ENCODE data around the gene BRSK2.
"Not testable (repeated sequence)": the region's sequence is repeated elsewhere in the genome, so short reads cannot be mapped to it uniquely, and the experiment has no call there.

Gene BRSK2

DNA sequence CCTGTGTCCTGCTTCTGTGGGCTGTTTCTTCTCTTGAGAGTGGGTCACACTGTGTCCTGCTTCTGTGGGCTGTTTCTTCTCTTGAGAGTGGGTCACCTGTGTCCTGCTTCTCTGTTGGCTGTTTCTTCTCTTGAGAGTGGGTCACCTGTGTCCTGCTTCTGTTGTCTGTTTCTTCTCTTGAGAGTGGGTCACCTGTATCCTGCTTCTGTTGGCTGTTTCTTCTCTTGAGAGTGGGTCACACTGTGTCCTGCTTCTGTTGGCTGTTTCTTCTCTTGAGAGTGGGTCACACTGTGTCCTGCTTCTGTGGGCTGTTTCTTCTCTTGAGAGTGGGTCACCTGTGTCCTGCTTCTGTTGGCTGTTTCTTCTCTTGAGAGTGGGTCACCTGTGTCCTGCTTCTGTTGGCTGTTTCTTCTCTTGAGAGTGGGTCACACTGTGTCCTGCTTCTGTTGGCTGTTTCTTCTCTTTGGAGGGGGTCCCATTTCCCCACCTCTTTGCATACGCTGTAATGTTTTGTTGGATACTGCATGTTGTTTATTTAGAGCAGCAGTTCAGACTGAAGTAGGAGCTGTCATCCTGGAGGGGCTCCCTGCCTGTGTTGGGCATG is 28.6 kb downstream of the BRSK2 start:
- not testable (repeated sequence) for H3K4me3 Mint-ChIP-seq, H3K27me3 Mint-ChIP-seq

DNA sequence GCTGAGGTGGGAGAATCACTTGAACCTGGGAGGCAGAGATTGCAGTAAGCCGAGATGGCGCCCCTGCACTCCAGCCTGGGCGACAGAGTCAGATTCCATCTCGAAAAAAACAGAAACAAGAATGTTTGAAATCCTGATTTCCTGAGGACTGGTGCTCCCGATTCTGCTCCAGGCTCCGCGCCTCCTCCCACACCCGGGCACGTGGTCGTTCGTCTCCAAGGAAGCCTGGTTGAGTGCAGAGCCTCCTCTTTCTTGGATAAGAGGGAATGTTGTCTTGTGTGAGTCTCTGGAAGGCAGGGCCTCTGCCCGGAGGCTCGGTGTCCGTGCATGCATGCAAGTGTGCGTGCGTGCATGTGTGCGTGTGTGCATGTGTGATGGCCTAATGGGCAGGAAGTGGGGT is 30.1 kb downstream of the BRSK2 start:
- no peak for DNase-seq
- no peak overlapping the region for H3K4me3 Mint-ChIP-seq
- H3K27me3 Mint-ChIP-seq = no peaks in the 10 kb centered on the region
- ATAC-seq = no peak
- H3K9me3 Mint-ChIP-seq = peaks cover 4 to 35% of the 10 kb centered on the region in 2 donors
- no peak overlapping the region for H3K27ac Mint-ChIP-seq
- no peaks in the 10 kb centered on the region for H3K4me1 Mint-ChIP-seq

More for the DNA sequence above, 28.6 kb downstream of the BRSK2 start:
- ATAC-seq, DNase-seq, H3K4me1 Mint-ChIP-seq: not testable (repeated sequence)
- Mint-ChIP-seq H3K27ac (peak overlapping the region in 1 of 2 donors; percentile 86), H3K9me3 (peaks cover 4 to 35% of the 10 kb centered on the region in 2 donors)

DNA sequence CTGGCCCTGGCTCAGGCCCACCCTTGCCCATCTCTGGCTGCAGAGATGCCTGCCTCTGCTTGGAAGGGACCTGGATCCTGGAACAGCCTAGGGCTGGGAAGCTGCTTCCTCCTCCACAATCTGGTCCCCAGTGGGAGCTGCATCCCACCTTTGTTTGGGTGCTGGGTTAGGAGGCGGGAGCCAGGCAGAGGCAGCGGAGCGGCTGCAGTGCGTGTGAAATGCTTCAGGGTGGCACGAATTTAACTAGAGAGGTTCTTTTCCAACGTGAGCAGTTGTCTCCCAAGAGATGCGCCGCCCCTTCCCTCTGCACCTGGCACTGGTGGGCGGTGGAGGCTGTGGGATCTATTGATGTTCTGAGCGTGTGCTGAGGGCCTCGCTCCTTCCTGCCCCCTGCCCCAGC is 31.6 kb downstream of the BRSK2 start:
- Mint-ChIP-seq H3K9me3 (peaks cover 4 to 32% of the 10 kb centered on the region in 2 donors), H3K27ac (no peak overlapping the region), H3K4me3 (no peak overlapping the region), H3K4me1 (no peaks in the 10 kb centered on the region), H3K27me3 (no peaks in the 10 kb centered on the region)
- ATAC-seq = no peak
- DNase-seq = no peak

GRCh38 chr11:1422481-1422880 is 32.7 kb downstream of the BRSK2 start:
- H3K27me3 Mint-ChIP-seq = no peaks in the 10 kb centered on the region
- DNase-seq = no peak
- H3K9me3 Mint-ChIP-seq = peaks cover 4 to 23% of the 10 kb centered on the region in 2 donors
- H3K4me1 Mint-ChIP-seq = no peaks in the 10 kb centered on the region
- H3K4me3 Mint-ChIP-seq = no peak overlapping the region
- H3K27ac Mint-ChIP-seq = no peak overlapping the region
- no peak for ATAC-seq

DNA sequence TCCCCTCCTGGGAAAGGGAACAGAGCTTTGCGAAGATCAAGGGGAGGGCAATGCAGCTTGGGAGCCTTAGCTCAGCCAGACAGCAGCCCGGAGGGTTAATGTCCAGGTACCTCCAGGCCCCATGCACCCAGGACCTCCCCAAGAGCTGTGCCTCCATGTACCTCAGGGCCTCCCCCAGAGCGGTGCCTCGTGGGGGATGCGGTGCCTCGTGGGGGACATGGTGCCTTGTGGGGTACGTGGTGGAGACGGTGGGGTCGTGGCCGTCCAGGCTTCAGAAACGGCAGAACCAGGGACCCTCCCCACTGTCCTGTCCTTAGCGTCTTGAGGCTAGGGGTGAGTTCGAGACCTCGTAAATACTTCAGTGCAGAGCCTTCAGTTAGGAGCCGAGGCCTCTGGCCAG is 33.2 kb downstream of the BRSK2 start:
- no peak for DNase-seq
- no peak overlapping the region for H3K27ac Mint-ChIP-seq
- H3K4me3 Mint-ChIP-seq = no peak overlapping the region
- peaks cover 4 to 23% of the 10 kb centered on the region in 2 donors for H3K9me3 Mint-ChIP-seq
- no peaks in the 10 kb centered on the region for H3K27me3 Mint-ChIP-seq
- no peaks in the 10 kb centered on the region for H3K4me1 Mint-ChIP-seq
- ATAC-seq = no peak

- not testable (repeated sequence) for H3K27me3 Mint-ChIP-seq, H3K27ac Mint-ChIP-seq, ATAC-seq, DNase-seq, H3K4me3 Mint-ChIP-seq, H3K4me1 Mint-ChIP-seq
- H3K9me3 Mint-ChIP-seq = peaks cover 4 to 20% of the 10 kb centered on the region in 2 donors
Measured at GRCh38 chr11:1423406-1423805, 33.7 kb downstream of the BRSK2 start.

- DNase-seq = no peak
Measured at GRCh38 chr11:1425006-1425405, 35.3 kb downstream of the BRSK2 start.

DNA sequence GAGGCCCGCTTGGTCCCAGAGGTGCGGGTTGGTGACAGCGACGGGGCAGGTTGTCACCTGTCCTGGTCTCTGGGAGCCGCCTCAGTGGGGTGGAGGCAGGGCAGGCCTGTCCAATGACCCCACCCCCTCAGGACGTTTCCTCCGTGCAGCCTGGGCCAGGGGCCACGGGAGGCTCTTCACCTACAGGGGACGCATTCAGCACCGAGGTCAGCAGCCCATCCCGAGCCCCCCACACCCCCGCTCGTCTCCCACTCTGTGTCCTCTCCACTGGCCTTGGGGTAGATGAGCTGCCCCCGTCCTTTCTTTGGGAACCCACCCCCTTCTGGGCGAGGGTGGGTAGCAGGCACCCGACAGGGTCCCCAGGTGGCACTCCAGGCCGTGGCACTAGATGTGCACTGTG is 35.7 kb downstream of the BRSK2 start:
- DNase-seq = no peak
- Mint-ChIP-seq H3K4me1 (no peaks in the 10 kb centered on the region), H3K27ac (no peak overlapping the region), H3K27me3 (no peaks in the 10 kb centered on the region), H3K9me3 (peaks cover 0 to 12% of the 10 kb centered on the region in 2 donors), H3K4me3 (no peak overlapping the region)
- ATAC-seq = no peak

More at GRCh38 chr11:1425006-1425405, 35.3 kb downstream of the BRSK2 start:
- Mint-ChIP-seq H3K4me1 (no peaks in the 10 kb centered on the region), H3K27ac (no peak overlapping the region), H3K27me3 (no peaks in the 10 kb centered on the region), H3K9me3 (peaks cover 0 to 16% of the 10 kb centered on the region in 2 donors), H3K4me3 (no peak overlapping the region)
- no peak for ATAC-seq

DNA sequence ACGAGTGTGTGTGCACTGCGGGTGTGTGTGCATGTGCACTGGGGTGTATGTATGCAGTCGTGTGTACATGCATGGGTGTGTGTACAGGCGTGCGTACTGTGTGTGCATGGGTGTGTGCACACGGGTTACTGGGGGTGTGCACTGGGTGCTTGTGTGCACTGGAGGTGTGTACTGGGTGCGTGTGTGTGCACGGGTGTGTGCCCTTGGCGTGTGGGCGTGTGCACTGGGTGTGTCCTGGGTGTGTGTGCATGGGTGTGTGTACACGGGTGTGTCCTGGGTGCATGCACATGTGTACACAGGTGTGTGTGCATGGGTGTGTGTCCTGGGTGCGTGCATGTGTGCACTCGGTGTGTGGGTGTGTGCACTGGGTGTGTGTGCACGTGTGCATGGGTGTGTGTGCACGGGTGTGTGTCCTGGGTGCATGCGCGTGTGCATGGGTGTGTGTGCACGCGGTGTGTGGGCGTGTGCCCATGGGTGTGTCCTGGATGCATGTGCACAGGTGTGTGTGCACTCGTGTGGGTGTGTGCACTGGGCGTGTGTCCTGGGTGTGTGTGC is 39.1 kb downstream of the BRSK2 start:
- Mint-ChIP-seq H3K27ac (no peak overlapping the region), H3K9me3 (peaks cover 0 to 7% of the 10 kb centered on the region in 2 donors), H3K4me1 (no peaks in the 10 kb centered on the region), H3K4me3 (no peak overlapping the region), H3K27me3 (peaks cover 4% of the 10 kb centered on the region)
- ATAC-seq (peak; percentile 28), DNase-seq (no peak)

GRCh38 chr11:1433568-1433967 is 43.8 kb downstream of the BRSK2 start:
- ATAC-seq (no peak), DNase-seq (no peak)
- H3K9me3 Mint-ChIP-seq = peaks cover 0 to 6% of the 10 kb centered on the region in 2 donors
- H3K27me3 Mint-ChIP-seq = peaks cover 16% of the 10 kb centered on the region
- no peak overlapping the region for H3K4me3 Mint-ChIP-seq
- H3K4me1 Mint-ChIP-seq = peaks cover 4% of the 10 kb centered on the region
- H3K27ac Mint-ChIP-seq = no peak overlapping the region

GRCh38 chr11:1433977-1434640 is 44.4 kb downstream of the BRSK2 start:
- H3K27ac Mint-ChIP-seq = no peak overlapping the region
- no peak for DNase-seq

GRCh38 chr11:1435479-1435819 is 45.7 kb downstream of the BRSK2 start:
- H3K9me3 Mint-ChIP-seq, H3K27ac Mint-ChIP-seq, H3K4me1 Mint-ChIP-seq, H3K4me3 Mint-ChIP-seq: not testable (repeated sequence)
- peaks cover 16% of the 10 kb centered on the region for H3K27me3 Mint-ChIP-seq
- ATAC-seq (peak; percentile 33), DNase-seq (peak in 1 of 2 donors; percentile 31)

More at GRCh38 chr11:1433977-1434640, 44.4 kb downstream of the BRSK2 start:
- ATAC-seq = no peak
- Mint-ChIP-seq H3K4me1 (peaks cover 4% of the 10 kb centered on the region), H3K27me3 (peaks cover 16% of the 10 kb centered on the region), H3K9me3 (peaks cover 0 to under 1% of the 10 kb centered on the region in 2 donors), H3K4me3 (no peak overlapping the region)

GRCh38 chr11:1435820-1436467 is 46.2 kb downstream of the BRSK2 start:
- H3K27ac Mint-ChIP-seq = no peak overlapping the region
- peaks cover 4% of the 10 kb centered on the region for H3K4me1 Mint-ChIP-seq
- no peaks in the 10 kb centered on the region for H3K9me3 Mint-ChIP-seq
- H3K27me3 Mint-ChIP-seq = peaks cover 16% of the 10 kb centered on the region
- DNase-seq (no peak), ATAC-seq (peak; percentile 54)
- H3K4me3 Mint-ChIP-seq = no peak overlapping the region

DNA sequence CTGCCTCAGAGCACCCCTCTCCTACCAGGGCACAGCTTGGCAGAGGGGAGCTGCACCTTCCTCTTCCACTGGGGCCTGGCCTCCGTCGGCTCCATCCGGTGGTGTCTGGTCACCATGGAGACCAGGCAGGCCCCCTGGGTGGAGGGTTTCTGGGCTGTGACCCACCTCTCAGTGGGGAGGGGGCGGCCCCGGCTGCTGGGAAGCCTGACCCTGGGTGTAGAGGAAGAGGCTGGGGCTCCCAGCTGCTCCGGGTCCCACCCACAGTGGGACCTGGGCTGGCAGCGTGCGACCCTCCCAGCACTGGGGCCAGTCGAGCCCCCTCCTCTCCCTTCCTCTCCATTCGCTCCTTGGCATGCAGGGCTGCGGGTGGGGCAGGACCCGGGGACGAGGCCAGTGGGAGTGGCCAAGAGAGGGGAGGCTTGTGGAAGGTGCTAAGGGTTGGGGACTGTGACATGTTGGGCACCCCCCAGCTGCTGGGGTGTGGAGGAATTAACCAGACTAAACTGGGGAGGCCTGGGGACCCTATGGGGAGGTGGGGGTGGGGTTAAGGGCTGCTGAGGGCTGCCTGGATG is 46.8 kb downstream of the BRSK2 start:
- DNase-seq (no peak), ATAC-seq (no peak)
- H3K4me1 Mint-ChIP-seq = peaks cover 4% of the 10 kb centered on the region
- peaks cover 16% of the 10 kb centered on the region for H3K27me3 Mint-ChIP-seq
- no peaks in the 10 kb centered on the region for H3K9me3 Mint-ChIP-seq
- H3K27ac Mint-ChIP-seq = no peak overlapping the region
- H3K4me3 Mint-ChIP-seq = no peak overlapping the region

DNA sequence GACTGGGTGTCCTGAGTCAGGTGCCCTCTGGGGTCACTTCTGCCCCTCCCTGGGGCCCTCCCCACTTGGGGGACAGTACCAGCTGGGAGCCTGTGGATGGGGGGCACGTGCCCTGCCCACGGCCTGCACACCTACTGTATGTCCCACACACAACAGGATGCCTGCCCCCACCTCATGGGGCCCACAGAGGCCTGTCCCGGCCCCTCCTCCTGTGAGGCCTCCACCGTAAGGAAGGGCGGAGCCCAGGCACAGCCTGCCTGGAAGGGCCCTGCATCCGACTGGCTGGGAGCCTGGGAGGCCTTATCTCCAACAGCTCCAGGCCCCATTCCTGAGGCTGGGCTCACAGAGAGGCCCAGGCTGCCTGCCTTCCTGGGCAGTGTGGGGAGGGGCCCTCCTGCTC is 47.8 kb downstream of the BRSK2 start:
- ATAC-seq = peak; percentile 16
- peaks cover 4% of the 10 kb centered on the region for H3K4me1 Mint-ChIP-seq
- DNase-seq = no peak
- H3K27me3 Mint-ChIP-seq = peaks cover 16% of the 10 kb centered on the region
- H3K9me3 Mint-ChIP-seq = no peaks in the 10 kb centered on the region
- no peak overlapping the region for H3K4me3 Mint-ChIP-seq
- no peak overlapping the region for H3K27ac Mint-ChIP-seq

Data from stimulated activated naive CD8-positive, alpha-beta T cell treated with anti-CD3 and anti-CD28 coated beads, Interleukin-15, amount 100 ng/mL, for 72 hours (primary cell).